ENCODE data around the gene PNMA6E. TPM values are rescaled to one million over a fixed set of nuclear protein-coding genes. Genes with fewer than 3 reads are reported as not detected.

PNMA6E gene
- total and polyA plus RNA-seq, 2 of the 13 experiments (the other 11 are each of a cell fraction or from before 2014, with no cell fraction given): not detected

- DNase-seq (ENCODE audit: low spot score): no peak
- no TSS peak for BruUV-seq (replicated peaks)
- no peaks in the 10 kb centered on the region for H3K9me3 ChIP-seq (ENCODE audit: low read length)
- POLR2A ChIA-PET: interaction anchor here (0.5 kb wide), 1 partner anchor 12 kb away, joined by 3 read pairs; no protein-coding TSS in a partner anchor
- no peaks in the 10 kb centered on the region for H3K79me2 ChIP-seq (ENCODE audit: insufficient read depth, low read length)
- in situ Hi-C loops (cut with HindIII; ENCODE audit: extremely low pct_ligation_motif_present, low pct_unique_long_range_greater_than_20kb): loop anchor here (10.0 kb wide), 1 partner anchor 55 kb away; no protein-coding TSS in a partner anchor
- H2AFZ ChIP-seq (ENCODE audit: low read length): no peak overlapping the region
- H4K20me1 ChIP-seq (ENCODE audit: insufficient read depth, low read length): no peaks in the 10 kb centered on the region
- no peaks in the 10 kb centered on the region for H3K36me3 ChIP-seq (replicated peaks in 1 of 2; ENCODE audit: control insufficient read depth in 1 of 2, insufficient read depth in 2 of 2, low read length in 2 of 2)
- FAIRE-seq: no peak
- H3K4me3 ChIP-seq (replicated peaks in 1 of 3; ENCODE audit: insufficient read depth in 1 of 3, low read depth in 2 of 3, low read length in 3 of 3): no peak overlapping the region
- no peak overlapping the region for H3K27ac ChIP-seq (ENCODE audit: extremely low read length, insufficient read depth, low read length)
- H3K4me2 ChIP-seq (ENCODE audit: low read depth, low read length): no peak overlapping the region
- H3K4me1 ChIP-seq (ENCODE audit: insufficient read depth, low read length): no peaks in the 10 kb centered on the region
- 91% methylated on average over 11 of the region's 15 CpGs for WGBS (ENCODE audit: low lambda C conversion rate)
- CTCF ChIA-PET (ENCODE audit: low intra/inter-chr PET ratio, low total read pairs): no interaction called here
- intact Hi-C loops (cut with micrococcal nuclease; ENCODE audit: unreplicated experiment): no loop called here
- no peak overlapping the region for H3K9ac ChIP-seq (ENCODE audit: insufficient read depth, low read depth, low read length)
- no peak for TF ChIP-seq CAMTA2 (CRISPR knock-in tag; IDR thresholded peaks at IDR 0.05; ENCODE audit: borderline replicate concordance)
- TF ChIP-seq ZFP62 (CRISPR knock-in tag; IDR thresholded peaks at IDR 0.05): no peak
- TF ChIP-seq GZF1 (CRISPR knock-in tag; IDR thresholded peaks at IDR 0.05): no peak
- no peak for TF ChIP-seq ZNF766 (CRISPR knock-in tag; IDR thresholded peaks at IDR 0.05; ENCODE audit: borderline replicate concordance)
- TF ChIP-seq TBL1XR1 (IDR thresholded peaks at IDR 0.05; ENCODE audit: borderline replicate concordance, low read length, partially characterized antibody): no peak
- TF ChIP-seq SSRP1 (CRISPR knock-in tag; IDR thresholded peaks at IDR 0.05): no peak
- no peak for TF ChIP-seq ZNF142 (CRISPR knock-in tag; IDR thresholded peaks at IDR 0.05)
- no peak for TF ChIP-seq ZBTB44 (CRISPR knock-in tag; IDR thresholded peaks at IDR 0.05)
- TF ChIP-seq ZKSCAN8 (CRISPR knock-in tag; IDR thresholded peaks at IDR 0.05; ENCODE audit: borderline replicate concordance): no peak
- TF ChIP-seq ZNF790 (CRISPR knock-in tag; IDR thresholded peaks at IDR 0.05; ENCODE audit: borderline replicate concordance): no peak
- ATAC-seq: no peak
- H3K27me3 ChIP-seq (ENCODE audit: control insufficient read depth in 1 of 2, insufficient read depth in 2 of 2, low read length in 2 of 2): no peaks in the 10 kb centered on the region
These were observed 48.4 kb upstream of the PNMA6E start for GRCh38 chrX:153449368-153450113.

Measured in HepG2 (cell line).